Right renal pelvis (tissue), 4 donors: Measurements from ENCODE around the gene COL7A1. TPM values are rescaled to one million over a fixed set of nuclear protein-coding genes. Genes with fewer than 3 reads are reported as not detected.

ENCODE experiments used
- DNase-seq, 4 donors: peaks; one replicate each; pipeline ENCODE4 v3.0.0-alpha.2; 2013; ENCODE audit warnings: low read depth in 4 of 4, low spot score in 3 of 4, missing footprints in 1 of 4
- polyA plus RNA-seq, 4 donors: library from polyadenylated mRNA; unstranded; fragments of 120-200 nt; gene quantifications; one replicate each; pipeline ENCODE4 v1.2.1, GENCODE V29; 2013; ENCODE audit not compliant: insufficient read length in 4 of 4

The COL7A1 gene
- polyA plus RNA-seq, 4 donors = 17.3 to 18.3 (median 17.8) TPM

GRCh38 chr3:48592519-48593087 is 2.5 kb downstream of the COL7A1 start:
- no peak for DNase-seq

- DNase-seq = no peak
These were observed 3.1 kb downstream of the COL7A1 start for GRCh38 chr3:48591886-48592518.

- no peak for DNase-seq
These were observed 3.7 kb downstream of the COL7A1 start for GRCh38 chr3:48591436-48591835.

- no peak for DNase-seq
These were observed 6.9 kb downstream of the COL7A1 start for GRCh38 chr3:48588230-48588629.

GRCh38 chr3:48587686-48588085 is 7.4 kb downstream of the COL7A1 start:
- DNase-seq = no peak

GRCh38 chr3:48585411-48585810 is 9.7 kb downstream of the COL7A1 start:
- DNase-seq = no peak

GRCh38 chr3:48584836-48585235 is 10.3 kb downstream of the COL7A1 start:
- DNase-seq = no peak

GRCh38 chr3:48581621-48582481 is 13.3 kb downstream of the COL7A1 start:
- no peak for DNase-seq

- DNase-seq = no peak
These were observed 18.5 kb downstream of the COL7A1 start for GRCh38 chr3:48576647-48577046.

- DNase-seq = no peak
These were observed 19.8 kb downstream of the COL7A1 start for GRCh38 chr3:48575366-48575765.

- no peak for DNase-seq
These were observed 21.1 kb downstream of the COL7A1 start for GRCh38 chr3:48573973-48574585.

GRCh38 chr3:48572517-48572916 is 22.6 kb downstream of the COL7A1 start:
- no peak for DNase-seq

- DNase-seq = no peak
These were observed 23.2 kb downstream of the COL7A1 start for GRCh38 chr3:48571938-48572337.

GRCh38 chr3:48569808-48570450 is 25.2 kb downstream of the COL7A1 start:
- DNase-seq = no peak

- DNase-seq = no peak
These were observed 25.7 kb downstream of the COL7A1 start for GRCh38 chr3:48569400-48569799.

- no peak for DNase-seq
These were observed 26.7 kb downstream of the COL7A1 start for GRCh38 chr3:48568476-48568875.

- no peak for DNase-seq
These were observed 27.6 kb downstream of the COL7A1 start for GRCh38 chr3:48567500-48567899.

- no peak for DNase-seq
These were observed 28.0 kb downstream of the COL7A1 start for GRCh38 chr3:48567090-48567489.

- DNase-seq = no peak
These were observed 28.7 kb downstream of the COL7A1 start for GRCh38 chr3:48566401-48566760.

- no peak for DNase-seq
These were observed 29.3 kb downstream of the COL7A1 start for GRCh38 chr3:48565591-48566400.
